ENCODE results near the gene PSMC3.

PSMC3 gene

DNA sequence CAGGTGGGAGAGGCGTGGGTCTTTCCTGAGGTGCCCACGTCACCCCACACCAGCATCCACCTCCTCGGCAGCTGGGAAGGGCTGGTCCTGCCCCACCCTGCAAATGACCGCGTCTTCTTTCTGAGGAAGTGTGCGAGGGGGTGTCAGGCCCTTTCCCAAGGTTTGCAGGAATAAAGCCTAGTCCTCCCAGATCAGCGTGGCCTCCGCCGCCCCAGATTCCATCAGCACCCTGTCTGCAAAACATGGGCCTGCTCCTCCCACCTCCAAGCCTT is 32.3 kb downstream of the PSMC3 start:
- H3K4me3 ChIP-seq (ENCODE audit: control insufficient read depth in 1 of 7, extremely low read depth in 1 of 7, insufficient read depth in 4 of 7, low read depth in 2 of 7, low read length in 6 of 7), result peak overlapping the region in 6 of 7 experiments; percentile 38 to 72 (median 60)
- 10% methylated on average over 7 of the region's 9 CpGs for WGBS (ENCODE audit: insufficient coverage)
- no peak for DNase-seq
- H3K36me3 ChIP-seq (ENCODE audit: control insufficient read depth in 4 of 4, insufficient read depth in 4 of 4, low read length in 3 of 4), result peaks cover 0 to 4% (median 0%) of the 10 kb centered on the region in 4 experiments
- no peaks in the 10 kb centered on the region for H3K27me3 ChIP-seq (replicated peaks in 2 of 5; ENCODE audit: control insufficient read depth in 4 of 5, insufficient read depth in 5 of 5, low read length in 4 of 5)
- ChIA-PET POLR2A (interaction anchor here (1.2 to 5.2 kb wide), 5 partner anchors 10 to 35 kb away, joined by 4 to 68 read pairs (median 8); partner anchors contain the start of gene SPI1), CTCF (interaction anchor here (0.9 to 13.8 kb wide), 5 partner anchors 13 to 33 kb away, joined by 3 to 138 read pairs (median 63); partner anchors contain the start of genes SLC39A13 and SPI1)
- H3K9me3 ChIP-seq (ENCODE audit: control extremely low read depth in 1 of 5, control insufficient read depth in 4 of 5, insufficient read depth in 2 of 5, low read depth in 1 of 5, low read length in 4 of 5), result no peaks in the 10 kb centered on the region
- H3K27ac ChIP-seq (ENCODE audit: insufficient read depth in 1 of 2, low read depth in 1 of 2, low read length in 2 of 2, poor library complexity in 1 of 2, severe bottlenecking in 2 of 2), result peak overlapping the region; percentile 90 to 97
- peaks cover 13 to 97% (median 93%) of the 10 kb centered on the region in 4 experiments for H3K4me1 ChIP-seq (ENCODE audit: control extremely low read depth in 1 of 4, control insufficient read depth in 4 of 4, insufficient read depth in 4 of 4, low read length in 3 of 4)

DNA sequence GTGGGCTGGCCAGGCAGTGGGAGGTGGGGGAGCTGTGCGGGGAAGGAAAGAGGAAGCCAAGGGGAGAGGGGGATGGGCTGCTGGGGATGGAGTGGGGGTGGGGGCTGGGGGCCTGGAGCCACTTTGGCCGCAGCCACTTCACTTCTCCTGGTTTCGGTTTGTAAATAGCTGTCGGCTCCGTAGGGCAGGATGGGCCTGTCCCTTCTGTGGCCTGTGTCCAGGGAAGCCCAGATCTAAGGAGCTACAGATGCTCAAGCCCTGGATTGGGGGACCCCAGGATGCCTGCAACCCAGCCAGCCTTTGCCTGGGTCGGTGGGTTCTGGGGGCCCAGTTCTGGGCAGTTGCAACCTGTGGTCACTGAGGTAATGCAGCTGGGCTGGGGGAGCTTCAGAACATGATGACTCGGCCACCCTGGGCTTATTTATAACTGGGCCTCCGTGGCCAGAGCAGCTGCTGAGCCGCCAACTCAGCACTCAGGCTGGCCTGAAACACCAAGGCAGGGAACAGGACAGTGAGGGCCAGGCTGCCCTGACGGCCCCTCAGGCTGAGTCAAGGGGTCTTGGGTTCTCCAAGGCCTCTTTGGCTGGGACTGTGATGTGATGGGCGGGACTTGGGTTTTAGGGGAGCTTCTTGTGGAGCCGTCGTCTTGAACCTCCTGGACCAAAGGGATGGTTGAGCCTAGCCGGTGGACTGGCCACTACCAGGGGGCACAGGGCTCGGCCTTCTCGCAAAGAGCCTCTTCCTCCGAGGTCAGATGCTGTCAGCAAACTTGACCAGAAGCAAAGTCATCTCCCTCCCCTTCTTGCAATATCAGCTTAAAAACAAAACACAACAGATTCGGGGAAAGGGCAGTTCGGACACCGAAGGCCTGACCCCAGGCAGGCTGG is 32.8 kb downstream of the PSMC3 start:
- peaks cover 0 to 6% (median 0%) of the 10 kb centered on the region in 4 experiments for H3K36me3 ChIP-seq (ENCODE audit: control insufficient read depth in 4 of 4, insufficient read depth in 4 of 4, low read length in 3 of 4)
- peaks cover 13 to 96% (median 93%) of the 10 kb centered on the region in 4 experiments for H3K4me1 ChIP-seq (ENCODE audit: control extremely low read depth in 1 of 4, control insufficient read depth in 4 of 4, insufficient read depth in 4 of 4, low read length in 3 of 4)
- H3K4me3 ChIP-seq (ENCODE audit: control insufficient read depth in 1 of 7, extremely low read depth in 1 of 7, insufficient read depth in 4 of 7, low read depth in 2 of 7, low read length in 6 of 7), result peak overlapping the region in 6 of 7 experiments; percentile 16 to 72 (median 60)
- DNase-seq, result peak in 2 of 3 donors; percentile 71 to 75
- H3K9me3 ChIP-seq (ENCODE audit: control extremely low read depth in 1 of 5, control insufficient read depth in 4 of 5, insufficient read depth in 2 of 5, low read depth in 1 of 5, low read length in 4 of 5), result no peaks in the 10 kb centered on the region
- ChIA-PET POLR2A (interaction anchor here (1.0 to 5.2 kb wide), 8 partner anchors 10 to 34 kb away, joined by 3 to 68 read pairs (median 6); partner anchors contain the start of genes SLC39A13 and SPI1), CTCF (interaction anchor here (0.8 to 13.8 kb wide), 7 partner anchors 14 to 33 kb away, joined by 3 to 138 read pairs (median 5); partner anchors contain the start of genes SLC39A13 and SPI1)
- peak overlapping the region; percentile 90 to 97 for H3K27ac ChIP-seq (ENCODE audit: insufficient read depth in 1 of 2, low read depth in 1 of 2, low read length in 2 of 2, poor library complexity in 1 of 2, severe bottlenecking in 2 of 2)
- no peaks in the 10 kb centered on the region for H3K27me3 ChIP-seq (replicated peaks in 2 of 5; ENCODE audit: control insufficient read depth in 4 of 5, insufficient read depth in 5 of 5, low read length in 4 of 5)
- 34% methylated on average over 17 of the region's 20 CpGs for WGBS (ENCODE audit: insufficient coverage)

DNA sequence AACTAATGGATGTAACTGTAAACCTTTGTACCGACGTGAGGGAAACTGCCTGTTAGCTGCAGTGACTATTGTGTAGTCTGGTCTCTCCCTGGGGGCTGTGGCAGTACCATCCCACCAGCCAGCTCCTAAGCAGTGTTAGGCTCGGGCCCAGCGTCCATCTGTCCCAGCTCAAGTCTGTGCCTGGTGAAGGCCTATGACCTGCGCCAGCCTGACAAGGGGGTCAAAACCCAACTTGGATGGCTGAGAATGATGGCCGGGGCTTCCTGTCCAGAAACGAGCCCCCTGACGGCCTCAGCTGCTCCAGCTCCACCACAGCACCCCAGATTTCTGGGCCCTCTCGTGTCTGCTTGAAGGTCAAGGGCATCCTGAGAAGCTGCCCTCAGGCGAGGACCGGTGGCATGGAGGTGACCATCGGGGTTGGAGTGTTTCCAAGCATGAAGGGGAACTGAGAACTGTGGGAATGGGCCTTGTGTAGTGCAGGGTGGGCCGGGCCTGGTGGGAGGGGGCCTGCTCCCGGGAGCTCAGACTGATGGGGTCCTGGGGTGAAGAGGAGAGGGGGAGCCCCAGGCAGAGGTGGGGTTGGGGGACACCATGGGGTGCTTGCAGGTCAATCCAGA is 33.6 kb downstream of the PSMC3 start:
- H3K4me3 ChIP-seq (ENCODE audit: control insufficient read depth in 1 of 7, extremely low read depth in 1 of 7, insufficient read depth in 4 of 7, low read depth in 2 of 7, low read length in 6 of 7), result peak overlapping the region in 4 of 7 experiments; percentile 7 to 72 (median 36)
- ChIA-PET CTCF (interaction anchor here (0.8 to 13.8 kb wide), 5 partner anchors 13 to 29 kb away, joined by 3 to 138 read pairs (median 63); partner anchors contain the start of genes SLC39A13 and SPI1), POLR2A (interaction anchor here (0.6 to 5.2 kb wide), 7 partner anchors 10 to 32 kb away, joined by 3 to 68 read pairs (median 4); partner anchors contain the start of genes SLC39A13 and SPI1)
- 69% methylated on average over 9 of the region's 14 CpGs for WGBS (ENCODE audit: insufficient coverage)
- H3K27me3 ChIP-seq (replicated peaks in 2 of 5; ENCODE audit: control insufficient read depth in 4 of 5, insufficient read depth in 5 of 5, low read length in 4 of 5), result no peaks in the 10 kb centered on the region
- peak overlapping the region; percentile 90 to 97 for H3K27ac ChIP-seq (ENCODE audit: insufficient read depth in 1 of 2, low read depth in 1 of 2, low read length in 2 of 2, poor library complexity in 1 of 2, severe bottlenecking in 2 of 2)
- peaks cover 0 to 6% (median 0%) of the 10 kb centered on the region in 4 experiments for H3K36me3 ChIP-seq (ENCODE audit: control insufficient read depth in 4 of 4, insufficient read depth in 4 of 4, low read length in 3 of 4)
- H3K9me3 ChIP-seq (ENCODE audit: control extremely low read depth in 1 of 5, control insufficient read depth in 4 of 5, insufficient read depth in 2 of 5, low read depth in 1 of 5, low read length in 4 of 5), result no peaks in the 10 kb centered on the region
- H3K4me1 ChIP-seq (ENCODE audit: control extremely low read depth in 1 of 4, control insufficient read depth in 4 of 4, insufficient read depth in 4 of 4, low read length in 3 of 4), result peaks cover 9 to 95% (median 93%) of the 10 kb centered on the region in 4 experiments
- no peak for DNase-seq

DNA sequence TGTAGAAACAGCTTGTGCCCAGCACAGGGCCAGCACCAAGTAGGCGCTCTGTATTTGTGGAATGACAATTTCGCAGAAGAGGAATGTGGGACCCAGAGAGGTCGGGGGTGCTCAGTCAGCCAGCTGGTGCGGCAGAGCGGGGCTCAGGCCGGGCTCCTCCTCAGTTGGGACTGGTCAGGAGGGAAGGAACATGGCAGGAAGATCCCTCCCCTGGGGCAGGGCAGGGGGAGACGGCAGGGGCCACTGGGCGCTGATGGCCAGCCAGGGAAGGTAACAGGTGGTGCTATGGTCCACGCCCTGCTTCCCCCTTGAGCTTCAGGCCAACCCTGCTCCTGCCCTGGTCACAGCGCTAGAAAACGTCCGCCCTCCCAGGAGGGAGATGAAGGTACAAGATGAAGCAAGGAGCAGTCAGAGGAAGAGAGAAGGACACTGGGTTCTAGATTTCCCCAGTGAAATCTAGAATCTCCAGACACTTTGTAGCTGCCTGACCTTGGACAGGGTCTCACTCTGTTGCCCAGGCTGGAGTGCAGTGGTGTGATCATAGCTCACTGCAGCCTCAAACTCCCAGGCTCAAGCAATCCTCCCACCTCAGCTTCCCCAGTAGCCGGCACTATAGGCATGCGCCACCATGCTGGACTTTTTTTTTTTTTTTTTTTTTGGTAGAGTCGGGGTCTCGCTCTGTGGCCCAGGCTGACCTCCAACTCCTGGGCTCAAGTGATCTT is 34.4 kb downstream of the PSMC3 start:
- POLR2A ChIA-PET, result interaction anchor here (0.6 to 5.2 kb wide), 6 partner anchors 8 to 31 kb away, joined by 3 to 68 read pairs (median 4); partner anchors contain the start of genes SLC39A13 and SPI1
- WGBS (ENCODE audit: insufficient coverage), result 95% methylated on average over 13 of the region's 16 CpGs
- Histone ChIP-seq H3K27ac (ENCODE audit: insufficient read depth in 1 of 2, low read depth in 1 of 2, low read length in 2 of 2, poor library complexity in 1 of 2, severe bottlenecking in 2 of 2) (no peak overlapping the region), H3K9me3 (ENCODE audit: control extremely low read depth in 1 of 5, control insufficient read depth in 4 of 5, insufficient read depth in 2 of 5, low read depth in 1 of 5, low read length in 4 of 5) (no peaks in the 10 kb centered on the region), H3K4me3 (ENCODE audit: control insufficient read depth in 1 of 7, extremely low read depth in 1 of 7, insufficient read depth in 4 of 7, low read depth in 2 of 7, low read length in 6 of 7) (peak overlapping the region in 1 of 7 experiments; percentile 60), H3K36me3 (ENCODE audit: control insufficient read depth in 4 of 4, insufficient read depth in 4 of 4, low read length in 3 of 4) (peaks cover 0 to 6% (median 0%) of the 10 kb centered on the region in 4 experiments), H3K27me3 (replicated peaks in 2 of 5; ENCODE audit: control insufficient read depth in 4 of 5, insufficient read depth in 5 of 5, low read length in 4 of 5) (no peaks in the 10 kb centered on the region), H3K4me1 (ENCODE audit: control extremely low read depth in 1 of 4, control insufficient read depth in 4 of 4, insufficient read depth in 4 of 4, low read length in 3 of 4) (peaks cover 9 to 88% (median 87%) of the 10 kb centered on the region in 4 experiments)
- CTCF ChIA-PET, result interaction anchor here (0.6 to 13.8 kb wide), 6 partner anchors 8 to 389 kb away, joined by 3 to 138 read pairs (median 38); partner anchors contain the start of genes SLC39A13 and SPI1
- no peak for DNase-seq

DNA sequence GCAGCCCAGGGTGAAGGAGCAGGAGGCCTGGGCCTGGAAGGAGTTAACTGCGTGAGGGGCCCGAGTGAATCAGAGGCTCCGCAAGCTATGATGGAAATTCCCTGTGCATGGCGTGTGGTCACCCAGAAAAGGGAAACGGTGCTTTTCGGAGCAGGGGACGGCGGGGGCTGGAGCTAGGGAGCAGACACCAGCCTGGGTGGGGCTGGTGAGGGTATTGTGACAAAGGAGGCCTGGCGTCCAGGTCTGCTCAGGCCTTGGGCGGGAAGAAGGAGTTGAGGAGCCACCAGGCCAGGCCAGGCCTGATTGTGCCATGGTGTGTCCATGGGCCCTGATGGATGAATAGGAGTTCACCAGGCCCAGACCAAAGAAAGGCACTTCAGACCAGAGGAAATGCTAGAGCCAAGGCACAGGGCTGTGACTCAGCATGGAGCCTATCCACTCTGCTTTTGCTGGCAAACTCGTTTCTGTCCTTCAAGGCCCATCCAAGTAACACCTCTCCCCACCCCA is 35.1 kb downstream of the PSMC3 start:
- 77% methylated on average over 11 of the region's 11 CpGs for WGBS (ENCODE audit: insufficient coverage)
- no peaks in the 10 kb centered on the region for H3K9me3 ChIP-seq (ENCODE audit: control extremely low read depth in 1 of 5, control insufficient read depth in 4 of 5, insufficient read depth in 2 of 5, low read depth in 1 of 5, low read length in 4 of 5)
- H3K4me3 ChIP-seq (ENCODE audit: control insufficient read depth in 1 of 7, extremely low read depth in 1 of 7, insufficient read depth in 4 of 7, low read depth in 2 of 7, low read length in 6 of 7), result no peak overlapping the region
- H3K4me1 ChIP-seq (ENCODE audit: control extremely low read depth in 1 of 4, control insufficient read depth in 4 of 4, insufficient read depth in 4 of 4, low read length in 3 of 4), result peaks cover 9 to 84% (median 83%) of the 10 kb centered on the region in 4 experiments
- H3K36me3 ChIP-seq (ENCODE audit: control insufficient read depth in 4 of 4, insufficient read depth in 4 of 4, low read length in 3 of 4), result peaks cover 0 to 6% (median 0%) of the 10 kb centered on the region in 4 experiments
- H3K27me3 ChIP-seq (replicated peaks in 2 of 5; ENCODE audit: control insufficient read depth in 4 of 5, insufficient read depth in 5 of 5, low read length in 4 of 5), result no peaks in the 10 kb centered on the region
- H3K27ac ChIP-seq (ENCODE audit: insufficient read depth in 1 of 2, low read depth in 1 of 2, low read length in 2 of 2, poor library complexity in 1 of 2, severe bottlenecking in 2 of 2), result no peak overlapping the region
- POLR2A ChIA-PET, result interaction anchor here (1.2 to 5.2 kb wide), 2 partner anchors 9 to 14 kb away, joined by 8 to 68 read pairs; partner anchors contain the start of gene SPI1
- peak in 2 of 3 donors; percentile 59 to 69 for DNase-seq
- CTCF ChIA-PET, result interaction anchor here (2.2 to 13.8 kb wide), 4 partner anchors 9 to 18 kb away, joined by 12 to 138 read pairs (median 100); partner anchors contain the start of genes SLC39A13 and SPI1

DNA sequence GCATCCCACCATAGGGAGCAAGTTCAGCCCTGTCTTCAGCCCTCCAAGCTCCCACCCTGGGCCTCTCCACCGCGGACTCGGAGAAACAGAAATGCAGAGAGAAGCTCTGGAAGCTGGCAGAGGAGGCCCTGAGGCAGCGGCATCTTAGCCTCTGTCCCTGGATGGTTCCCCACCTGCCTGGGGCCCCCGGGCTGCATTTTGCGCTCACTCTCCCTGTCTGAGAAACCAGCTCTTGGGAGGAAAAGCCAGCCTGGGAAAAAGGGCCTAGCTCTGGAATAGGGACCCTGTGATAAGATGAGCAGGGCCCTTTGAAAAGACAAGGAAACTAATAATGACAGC is 35.8 kb downstream of the PSMC3 start:
- ChIA-PET CTCF (interaction anchor here (1.2 to 13.8 kb wide), 6 partner anchors 9 to 62 kb away, joined by 3 to 138 read pairs (median 38); partner anchors contain the start of genes SLC39A13 and SPI1), POLR2A (interaction anchor here (1.0 to 5.2 kb wide), 3 partner anchors 10 to 13 kb away, joined by 5 to 68 read pairs (median 15); partner anchors contain the start of gene SPI1)
- Histone ChIP-seq H3K4me3 (ENCODE audit: control insufficient read depth in 1 of 7, extremely low read depth in 1 of 7, insufficient read depth in 4 of 7, low read depth in 2 of 7, low read length in 6 of 7) (no peak overlapping the region), H3K36me3 (ENCODE audit: control insufficient read depth in 4 of 4, insufficient read depth in 4 of 4, low read length in 3 of 4) (peaks cover 0 to 6% (median 0%) of the 10 kb centered on the region in 4 experiments), H3K4me1 (ENCODE audit: control extremely low read depth in 1 of 4, control insufficient read depth in 4 of 4, insufficient read depth in 4 of 4, low read length in 3 of 4) (peaks cover 6 to 77% (median 75%) of the 10 kb centered on the region in 4 experiments), H3K27ac (ENCODE audit: insufficient read depth in 1 of 2, low read depth in 1 of 2, low read length in 2 of 2, poor library complexity in 1 of 2, severe bottlenecking in 2 of 2) (peak overlapping the region in 1 of 2 experiments; percentile 25), H3K27me3 (replicated peaks in 2 of 5; ENCODE audit: control insufficient read depth in 4 of 5, insufficient read depth in 5 of 5, low read length in 4 of 5) (no peaks in the 10 kb centered on the region), H3K9me3 (ENCODE audit: control extremely low read depth in 1 of 5, control insufficient read depth in 4 of 5, insufficient read depth in 2 of 5, low read depth in 1 of 5, low read length in 4 of 5) (no peaks in the 10 kb centered on the region)
- DNase-seq, result no peak
- WGBS (ENCODE audit: insufficient coverage), result 94% methylated on average over 6 of the region's 6 CpGs
